Non-pigmented ciliary epithelial cell (primary cell): Measurements from ENCODE around the gene CC2D2B.
"Not testable (repeated sequence)": the region's sequence is repeated elsewhere in the genome, so short reads cannot be mapped to it uniquely, and the experiment has no call there.

ENCODE experiments used
- DNase-seq: peaks from one replicate; pipeline ENCODE4 v3.0.0-alpha.2; 2010; ENCODE audit warnings: low read depth

The CC2D2B gene

DNA sequence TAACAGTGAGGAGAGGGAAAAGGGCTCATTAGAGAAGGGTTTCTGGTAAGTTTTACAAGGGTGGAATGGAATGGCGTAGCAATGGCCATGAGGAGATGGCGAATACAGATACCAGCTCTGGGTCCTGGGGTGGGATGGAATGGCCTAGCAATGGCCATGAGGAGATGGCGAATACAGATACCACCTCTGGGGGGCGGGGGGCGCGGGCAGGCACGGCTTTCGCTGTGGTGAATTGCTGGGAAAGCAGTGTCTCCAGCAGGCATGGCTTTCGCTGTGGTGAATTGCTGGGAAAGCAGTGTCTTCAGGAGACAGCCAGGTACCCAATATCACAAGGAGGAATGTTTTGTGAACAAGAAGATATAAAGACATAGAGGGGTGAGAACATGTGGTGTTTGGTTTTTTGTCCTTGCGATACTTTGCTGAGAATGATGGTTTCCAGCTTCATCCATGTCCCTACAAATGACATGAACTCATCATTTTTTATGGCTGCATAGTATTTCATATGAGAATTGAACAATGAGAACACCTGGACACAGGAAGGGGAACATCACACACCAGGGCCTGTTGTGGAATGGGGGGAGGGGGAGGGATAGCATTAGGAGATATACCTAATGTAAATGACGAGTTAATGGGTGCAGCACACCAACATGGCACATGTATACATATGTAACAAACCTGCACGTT is 1.7 kb upstream of the CC2D2B start:
- not testable (repeated sequence) for DNase-seq

DNA sequence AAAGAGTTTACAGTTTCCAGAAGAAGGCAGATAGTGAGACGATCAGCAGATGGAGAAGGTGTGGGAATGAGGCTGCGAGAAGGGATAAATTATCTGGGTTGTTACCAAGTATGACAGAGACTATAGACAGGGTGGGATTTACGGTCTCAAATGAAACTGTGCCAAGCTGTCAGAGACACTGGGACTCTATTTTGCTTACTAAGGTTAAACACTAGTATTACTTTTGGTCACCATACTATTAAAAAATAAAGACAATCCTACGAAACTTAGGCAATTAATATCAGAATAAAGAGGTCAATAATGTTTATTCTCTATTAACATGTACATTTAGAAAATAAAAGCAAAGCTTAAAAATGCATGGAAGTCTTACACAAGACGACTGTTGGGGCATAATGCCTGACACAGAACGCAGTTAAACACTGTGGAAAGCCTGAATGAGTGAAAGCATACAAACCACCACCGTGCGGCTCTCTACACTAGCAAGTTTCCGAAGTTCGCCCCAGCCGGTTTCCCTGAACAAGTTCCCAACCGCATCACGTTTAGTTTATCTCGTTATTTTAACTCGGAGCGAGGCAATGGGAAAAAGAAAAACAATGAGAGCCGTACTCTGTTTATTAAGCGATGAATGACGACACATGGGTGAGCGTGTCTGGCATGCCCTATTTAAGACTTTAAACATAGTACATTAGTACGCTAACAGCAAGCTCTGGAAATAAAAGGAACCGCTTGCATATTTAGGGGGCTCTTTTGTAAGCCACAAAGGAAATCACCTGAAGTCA is 909 bp upstream of the CC2D2B start:
- peak; percentile 20 for DNase-seq

DNA sequence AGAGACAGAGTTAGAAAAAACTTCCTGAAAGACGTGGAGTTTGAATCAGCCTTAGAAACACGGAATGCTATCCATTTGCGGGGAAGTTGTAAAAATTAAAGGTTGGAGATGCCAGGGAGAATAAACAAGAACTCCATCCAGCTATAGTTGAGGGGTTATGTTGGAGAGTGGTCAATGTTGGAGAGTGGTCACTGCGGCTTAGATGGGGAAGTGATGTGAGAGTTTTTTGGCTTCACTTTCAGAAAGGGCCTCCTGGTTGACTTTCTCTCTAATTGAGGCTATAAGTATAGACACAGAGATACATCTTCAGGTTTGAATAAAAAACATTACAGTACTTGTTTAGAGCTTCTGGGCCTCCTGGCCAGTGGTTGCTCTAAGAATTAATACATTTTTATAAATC is 675 bp downstream of the CC2D2B start:
- no peak for DNase-seq

DNA sequence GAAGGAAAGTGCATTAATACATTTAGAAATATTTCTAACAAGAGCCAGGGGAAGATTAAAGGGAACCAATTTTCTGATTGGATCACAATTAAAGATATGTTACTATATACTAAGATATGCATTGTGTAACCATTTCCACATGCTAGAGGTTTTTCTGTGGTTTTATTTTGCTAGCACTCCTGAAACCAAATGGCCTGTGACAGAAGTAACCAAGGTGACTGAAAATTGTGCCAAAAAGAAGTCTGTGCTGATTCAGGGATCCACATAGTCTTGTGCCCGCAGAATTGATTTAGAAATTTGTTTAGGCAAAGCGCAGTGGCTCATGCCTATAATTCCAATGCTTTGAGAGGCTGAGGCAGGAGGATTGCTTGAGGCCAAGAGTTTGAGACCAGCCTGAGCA is 1.8 kb downstream of the CC2D2B start:
- no peak for DNase-seq

- not testable (repeated sequence) for DNase-seq
Observed at GRCh38 chr10:95916039-95916438, 8.3 kb downstream of the CC2D2B start.

DNA sequence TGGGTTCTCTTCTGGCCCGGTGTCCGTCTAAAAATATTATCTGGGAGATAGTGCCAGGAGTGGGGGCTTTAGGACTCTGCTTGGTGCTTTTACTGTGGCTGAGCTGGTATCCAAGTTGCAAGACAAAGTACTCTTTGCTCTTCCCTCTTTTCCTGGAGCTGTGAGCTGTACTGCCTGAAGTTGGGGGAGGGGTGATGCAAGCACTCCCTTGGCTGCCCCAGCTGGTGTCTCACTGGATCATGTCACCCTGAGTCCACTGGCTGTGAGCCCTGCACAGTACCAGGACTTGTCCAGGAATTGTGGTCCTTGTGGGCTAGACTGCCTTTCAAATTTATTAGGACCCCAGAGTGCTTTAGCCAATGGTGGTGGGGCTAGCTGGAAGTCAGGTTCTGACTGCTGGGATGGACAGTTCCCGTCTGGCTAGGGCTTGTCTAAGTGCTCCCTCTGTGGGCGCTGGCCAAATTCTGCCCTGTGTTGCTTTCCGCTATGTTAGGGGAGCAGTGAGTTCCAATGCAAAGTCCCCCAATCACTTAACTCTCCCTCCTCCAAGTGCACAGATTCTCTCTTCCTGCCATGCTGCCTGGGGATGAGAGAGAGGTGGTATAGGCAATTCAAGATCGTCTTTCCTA is 13.1 kb downstream of the CC2D2B start:
- no peak for DNase-seq

DNA sequence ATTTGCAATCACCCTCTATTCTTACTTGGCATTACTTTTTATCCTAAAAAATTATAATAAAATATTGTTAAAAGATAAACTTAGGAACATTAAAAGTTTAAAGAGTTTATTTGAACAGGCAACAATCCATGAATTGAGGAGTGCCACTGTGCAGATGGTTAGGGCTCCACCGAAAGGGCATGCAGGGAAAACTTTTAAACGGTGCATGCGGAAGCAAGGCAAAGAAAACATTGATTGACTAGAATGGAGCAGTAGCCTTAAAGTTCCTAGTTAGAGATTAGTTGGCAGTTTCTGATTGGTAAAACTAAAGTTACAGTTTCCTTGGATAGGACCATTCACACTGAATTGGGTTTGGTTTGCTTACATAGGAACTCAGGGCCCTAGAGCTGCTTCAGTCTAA is 17.3 kb downstream of the CC2D2B start:
- DNase-seq, result no peak

- no peak for DNase-seq
Observed at GRCh38 chr10:95935429-95935828, 27.7 kb downstream of the CC2D2B start.

GRCh38 chr10:95941115-95941514 is 33.3 kb downstream of the CC2D2B start:
- DNase-seq, result no peak

DNA sequence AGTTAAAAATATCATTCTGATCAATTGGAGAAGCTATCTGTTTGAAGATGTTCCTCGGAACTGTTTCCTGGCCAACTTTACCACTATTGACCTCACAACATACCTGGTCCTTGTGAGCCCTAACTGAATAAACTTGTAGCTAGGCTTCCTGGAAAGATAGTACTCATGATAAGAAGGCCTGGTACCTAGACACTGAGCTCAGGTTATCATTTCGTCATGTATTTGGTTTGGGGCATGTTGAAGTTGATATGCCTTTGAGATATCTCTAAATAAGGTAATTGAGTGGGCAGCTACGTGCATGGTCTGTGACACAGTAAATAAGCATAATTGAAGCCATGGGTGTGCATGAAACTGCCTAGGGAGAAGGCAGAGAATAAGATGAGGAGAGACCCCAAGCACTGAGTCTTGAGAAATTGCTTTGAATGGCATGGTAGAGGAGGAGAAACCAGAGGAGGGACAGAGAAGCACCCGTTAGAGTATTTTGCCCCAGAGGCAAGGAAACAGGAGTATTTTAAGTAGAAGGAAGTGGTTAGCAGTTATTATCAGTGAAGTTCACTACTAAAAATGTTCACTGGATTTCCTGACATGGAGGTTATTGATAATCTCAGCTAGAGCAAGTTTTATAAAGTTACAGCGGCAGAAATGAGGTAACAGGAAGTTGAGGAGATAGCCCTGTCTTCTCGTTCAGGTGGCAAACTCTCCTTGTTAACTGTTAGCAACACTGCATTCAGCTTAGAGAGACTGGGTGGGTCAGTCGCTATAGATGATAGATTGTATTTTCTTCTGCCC is 55.6 kb downstream of the CC2D2B start:
- DNase-seq, result no peak

DNA sequence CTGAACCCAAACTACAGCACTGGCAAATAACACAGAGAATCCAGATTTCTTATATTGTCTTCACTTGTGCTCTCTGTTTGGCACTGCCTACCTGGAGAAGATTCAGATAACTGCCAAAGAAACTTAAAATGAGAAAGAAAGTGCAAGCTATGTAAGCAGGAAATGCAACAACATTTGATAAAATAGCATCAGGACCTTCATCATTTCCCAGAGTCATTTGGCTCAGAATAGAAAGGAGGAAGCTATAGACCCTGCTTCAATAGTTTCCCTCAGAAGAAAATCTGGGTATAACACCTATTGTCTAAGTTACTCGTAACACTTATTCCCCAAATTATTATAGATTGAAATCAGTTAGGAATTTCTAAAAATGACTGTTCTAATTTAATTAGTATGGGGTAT is 56.2 kb downstream of the CC2D2B start:
- DNase-seq, result no peak

- DNase-seq, result no peak
Observed at GRCh38 chr10:95964756-95965155, 57.0 kb downstream of the CC2D2B start.

GRCh38 chr10:95976362-95977229 is 68.8 kb downstream of the CC2D2B start:
- no peak for DNase-seq

- no peak for DNase-seq
Observed at GRCh38 chr10:95982200-95982599, 74.4 kb downstream of the CC2D2B start.

DNA sequence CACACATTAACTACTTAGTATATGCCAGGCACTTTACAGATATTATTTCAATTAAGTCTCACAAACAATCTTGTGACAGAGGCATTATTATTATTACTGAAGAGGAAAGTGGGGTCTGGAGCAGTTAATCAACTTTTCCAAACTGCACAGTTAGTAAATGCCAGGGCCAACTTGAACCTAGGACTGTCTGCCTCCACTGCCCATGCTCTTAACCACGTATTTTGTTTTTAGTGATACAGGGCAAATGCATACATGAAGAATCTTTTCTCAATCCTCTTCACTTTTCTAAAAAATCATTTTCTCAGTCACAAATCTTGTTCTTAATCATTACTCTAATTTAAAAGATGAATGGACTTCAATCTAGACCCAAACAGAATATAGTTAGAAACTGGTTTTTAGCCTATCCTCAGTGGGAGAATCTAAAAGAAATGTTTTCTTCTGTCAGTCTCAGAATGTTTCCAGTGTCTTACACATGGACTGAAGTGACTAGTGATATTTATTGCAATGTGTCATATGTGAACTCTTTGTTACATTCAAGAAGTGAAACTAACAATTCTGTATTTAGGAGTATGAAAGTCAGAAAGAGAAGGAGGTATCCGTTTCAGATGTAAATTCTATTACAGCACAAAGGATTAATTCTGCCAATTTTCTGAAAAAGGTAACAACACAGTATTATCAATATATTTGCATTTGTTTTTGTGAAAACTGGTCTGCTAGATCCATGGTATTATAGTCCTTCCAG is 80.1 kb downstream of the CC2D2B start:
- no peak for DNase-seq

- DNase-seq, result no peak
Observed at GRCh38 chr10:95988702-95989101, 80.9 kb downstream of the CC2D2B start.

DNA sequence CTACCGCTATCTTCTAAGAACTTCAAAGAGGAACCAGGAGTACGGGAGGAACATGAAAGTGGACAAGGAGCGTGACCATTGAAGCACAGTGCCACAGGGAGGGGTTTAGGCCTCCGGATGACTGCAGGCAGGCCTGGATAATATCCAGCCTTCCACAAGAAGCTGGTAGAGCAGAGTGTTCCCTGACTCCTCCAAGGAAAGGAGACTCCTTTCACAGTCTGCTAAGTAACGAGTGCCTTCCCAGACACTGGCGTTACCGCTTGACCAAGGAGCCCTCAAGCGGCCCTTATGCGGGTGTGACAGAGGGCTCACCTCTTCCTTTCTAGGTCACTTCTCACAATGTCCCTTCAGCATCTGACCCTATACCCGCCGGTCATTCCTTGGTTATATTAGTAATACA is 86.6 kb downstream of the CC2D2B start:
- DNase-seq, result not testable (repeated sequence)

- no peak for DNase-seq
Observed at GRCh38 chr10:95998255-95998784, 90.5 kb downstream of the CC2D2B start.

GRCh38 chr10:96013956-96014355 is 106.2 kb downstream of the CC2D2B start:
- no peak for DNase-seq

DNA sequence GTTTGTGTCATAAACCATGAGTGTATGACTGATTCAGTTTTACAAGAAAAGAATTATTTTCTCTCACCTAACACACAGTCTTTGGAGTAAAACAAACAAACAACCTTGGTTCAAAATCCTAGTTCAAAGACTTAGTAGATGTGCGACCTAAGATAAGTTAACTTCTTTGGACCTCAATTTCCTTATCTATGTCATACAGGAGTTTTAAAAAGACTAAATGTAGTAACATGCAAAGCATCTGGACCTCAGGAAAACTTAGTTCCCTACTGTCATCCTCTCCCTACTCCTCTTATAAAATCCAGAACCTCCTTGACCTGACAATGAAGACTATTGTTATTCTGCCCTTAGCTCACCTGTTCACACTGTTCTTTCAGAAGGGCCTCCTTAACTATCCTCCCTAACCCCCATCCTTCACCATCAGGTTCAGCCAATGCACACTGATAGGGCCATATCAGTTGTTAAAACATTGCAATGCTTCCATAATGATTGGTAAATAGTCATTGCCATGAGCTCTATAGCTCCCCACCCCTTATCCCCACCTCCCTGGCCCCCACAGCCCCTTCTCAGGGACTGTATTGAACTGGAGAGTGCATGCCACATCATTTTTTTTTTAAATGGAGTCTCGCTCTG is 106.8 kb downstream of the CC2D2B start:
- DNase-seq, result no peak
